Stimulated activated CD8-positive, alpha-beta memory T cell treated with anti-CD3 and anti-CD28 coated beads, Interleukin-12 subunit alpha, Interleukin-12 subunit beta, amount 100 ng/mL, for 24 hours (primary cell): ENCODE data around the gene TNS4.

ENCODE experiments used
- DNase-seq: peaks from one replicate; pipeline ENCODE4 v3.0.0-alpha.2; 2020; ENCODE audit errors: extremely low read depth

Gene TNS4

DNA sequence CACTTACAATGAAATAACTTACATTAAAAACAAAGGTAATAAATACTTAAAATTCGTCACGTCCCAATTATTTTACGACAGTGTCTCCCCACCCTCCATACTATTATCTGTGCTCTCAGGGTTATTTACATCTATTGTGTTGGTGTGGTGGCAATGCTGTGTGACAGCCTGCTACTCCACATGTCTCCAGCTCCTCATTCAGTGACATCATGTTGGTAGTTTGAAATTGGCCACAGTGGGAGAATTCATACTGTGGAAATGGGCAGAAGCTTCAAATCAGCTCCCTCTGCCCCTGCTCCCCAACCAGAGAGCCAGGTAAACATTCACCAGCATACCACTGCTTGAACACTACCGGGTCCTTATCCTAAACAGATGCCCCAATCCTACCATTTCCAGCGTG, 6.3 kb downstream of the TNS4 start:
- no peak for DNase-seq

DNA sequence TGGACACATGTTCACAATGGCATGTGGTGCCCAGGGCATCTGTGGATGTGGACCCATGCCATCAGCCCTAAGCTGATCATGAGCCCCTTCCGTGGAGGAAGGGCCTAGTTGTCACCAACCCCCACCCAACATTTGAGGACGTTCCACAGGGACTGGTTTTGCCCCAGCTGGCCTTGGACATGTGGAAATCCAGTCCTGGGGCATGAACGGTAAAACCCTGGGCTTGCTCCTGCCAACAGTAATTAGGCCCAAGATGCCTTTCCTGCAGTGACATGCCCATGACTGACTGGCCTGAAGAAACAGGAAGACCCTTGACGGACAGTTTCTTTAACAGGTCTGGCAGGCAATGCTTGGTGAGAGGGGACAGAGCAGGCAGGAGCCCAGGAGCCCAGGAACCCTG, 7.7 kb downstream of the TNS4 start:
- DNase-seq = no peak

DNA sequence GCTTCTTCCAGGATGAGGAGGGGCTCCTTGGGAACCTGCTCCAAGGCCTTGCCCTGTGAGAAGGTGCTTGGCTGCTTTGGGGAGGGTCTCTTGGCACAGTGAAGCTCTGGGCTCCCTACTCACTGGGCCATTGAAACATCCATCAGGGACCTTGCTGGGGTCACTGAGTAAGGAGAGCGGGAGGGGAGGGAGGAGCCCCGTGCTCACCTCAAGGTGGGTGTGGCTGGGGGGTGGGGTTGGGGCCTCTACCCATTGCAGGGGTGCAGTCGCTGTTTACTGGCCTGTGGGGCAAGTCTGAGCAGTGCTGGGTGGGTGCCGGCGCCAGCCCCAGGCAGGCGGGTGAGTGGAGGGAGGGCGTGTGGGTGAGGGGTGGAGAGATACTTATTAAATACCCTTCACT, 9.9 kb downstream of the TNS4 start:
- DNase-seq = no peak

DNA sequence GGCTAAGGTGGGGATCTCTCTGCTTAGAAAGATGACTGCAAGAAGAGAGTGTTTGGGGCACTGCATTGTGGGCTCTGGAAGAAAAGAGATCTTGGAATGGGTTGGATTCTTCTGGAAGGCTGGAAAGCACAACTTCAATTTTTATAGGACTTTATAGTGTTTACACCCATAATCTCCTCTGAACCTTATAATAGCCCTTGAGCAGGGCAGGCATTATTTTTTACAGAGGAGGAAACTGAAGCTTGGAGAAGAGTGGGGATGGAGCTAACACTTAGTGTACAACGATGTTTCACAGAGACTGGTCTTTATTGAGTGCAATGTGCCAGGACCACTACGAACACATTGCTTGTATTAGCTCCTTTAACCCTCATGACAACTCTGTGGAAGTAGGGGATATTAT, 10.4 kb downstream of the TNS4 start:
- no peak for DNase-seq

DNA sequence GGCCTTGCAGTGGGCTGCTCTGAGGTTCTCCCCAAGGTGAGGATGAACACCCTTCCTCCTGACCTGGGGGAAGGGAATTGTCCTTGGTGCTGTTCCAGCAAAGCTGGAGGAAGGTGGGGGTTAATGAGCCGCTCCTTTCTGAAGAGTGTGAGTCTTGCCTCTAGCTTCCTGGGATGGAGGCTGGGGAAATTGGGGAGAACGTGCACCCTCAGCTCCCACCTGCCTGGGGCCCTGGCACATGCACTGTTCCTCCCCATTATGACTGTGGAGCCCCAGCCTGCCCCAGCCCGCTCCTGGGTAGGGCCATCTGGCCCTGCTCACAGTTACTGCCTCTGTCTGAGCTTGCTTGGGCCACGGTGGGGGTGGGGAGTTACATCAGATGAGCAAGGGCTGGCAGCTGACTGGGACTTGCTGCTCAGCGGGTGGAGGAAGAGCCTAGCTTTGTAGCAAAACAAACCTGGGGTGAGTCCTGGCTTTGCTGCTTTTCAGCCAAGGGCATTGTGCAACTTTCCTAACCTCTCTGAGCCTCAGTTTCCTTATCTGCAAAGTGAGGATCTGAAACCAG, 11.1 kb downstream of the TNS4 start:
- DNase-seq = no peak

DNA sequence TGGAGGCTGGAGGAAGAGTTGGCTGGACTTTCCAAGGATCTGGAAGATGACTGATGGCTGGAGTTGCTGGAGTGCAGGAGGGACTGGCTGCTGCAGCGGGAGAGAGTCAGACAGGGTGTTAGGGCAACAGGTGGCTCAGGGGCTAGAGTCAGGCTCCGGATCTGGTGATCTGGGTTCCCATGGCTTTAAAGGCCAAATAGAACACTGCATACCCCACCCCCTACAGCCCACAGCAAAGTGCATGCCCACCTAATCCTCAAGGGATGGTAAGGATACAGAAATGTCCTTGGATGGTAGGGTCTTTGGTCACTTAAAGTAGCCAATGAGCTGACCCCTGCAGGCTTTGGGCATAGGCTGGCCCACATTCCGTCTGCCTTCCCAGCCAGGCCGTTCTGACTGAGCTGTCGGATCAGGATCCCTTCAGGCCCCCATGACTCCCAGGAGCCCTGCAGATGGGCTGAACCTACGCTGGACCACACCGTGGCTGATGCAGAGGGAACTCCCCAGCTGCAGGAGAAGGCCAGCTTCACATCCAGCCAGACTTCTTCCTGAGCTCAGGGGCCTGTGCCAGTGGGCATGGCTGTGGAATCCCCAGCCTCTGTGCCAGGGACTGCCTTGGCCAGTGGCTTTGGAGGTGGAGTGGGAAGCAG, 13.9 kb downstream of the TNS4 start:
- DNase-seq = no peak

DNA sequence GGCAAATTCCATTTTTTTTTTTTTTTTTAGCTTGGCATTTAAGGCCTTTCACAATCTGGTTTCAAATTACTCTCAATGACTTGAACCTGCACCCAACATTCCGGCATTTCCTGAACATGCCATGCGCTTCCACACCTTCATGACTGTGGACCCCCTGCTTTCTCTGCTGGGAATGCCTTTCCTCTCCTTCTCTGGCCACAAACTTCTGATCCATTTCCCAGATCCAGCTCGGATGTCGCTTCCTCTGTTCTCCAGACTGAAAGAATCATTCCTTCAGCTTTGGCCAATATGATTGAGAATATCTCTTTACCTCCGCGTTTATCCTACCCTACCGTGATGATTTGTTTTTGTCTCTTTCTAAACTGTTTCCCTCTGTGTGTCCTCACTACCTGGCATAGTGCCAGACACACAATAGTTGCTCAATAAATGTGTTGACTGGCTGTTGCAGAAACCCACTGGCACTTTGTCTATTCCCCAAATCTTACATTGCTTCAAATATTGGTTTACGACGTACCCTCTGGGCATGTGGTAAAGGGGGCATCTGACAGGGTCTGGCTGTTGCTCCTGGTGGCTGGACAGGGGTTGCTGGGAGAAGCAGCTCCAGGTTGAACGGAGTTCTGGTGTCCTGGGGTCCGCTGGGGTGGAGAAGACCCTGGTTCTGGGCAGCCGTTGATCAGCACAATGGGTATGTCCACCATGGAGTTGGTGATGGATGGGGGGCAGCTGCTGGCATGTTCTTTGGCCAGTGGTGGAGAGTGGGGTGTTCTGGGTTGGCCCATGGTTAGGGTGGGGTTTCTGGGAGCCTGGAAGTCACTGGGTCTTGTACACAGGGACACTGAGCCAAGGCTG, 14.7 kb downstream of the TNS4 start:
- no peak for DNase-seq

DNA sequence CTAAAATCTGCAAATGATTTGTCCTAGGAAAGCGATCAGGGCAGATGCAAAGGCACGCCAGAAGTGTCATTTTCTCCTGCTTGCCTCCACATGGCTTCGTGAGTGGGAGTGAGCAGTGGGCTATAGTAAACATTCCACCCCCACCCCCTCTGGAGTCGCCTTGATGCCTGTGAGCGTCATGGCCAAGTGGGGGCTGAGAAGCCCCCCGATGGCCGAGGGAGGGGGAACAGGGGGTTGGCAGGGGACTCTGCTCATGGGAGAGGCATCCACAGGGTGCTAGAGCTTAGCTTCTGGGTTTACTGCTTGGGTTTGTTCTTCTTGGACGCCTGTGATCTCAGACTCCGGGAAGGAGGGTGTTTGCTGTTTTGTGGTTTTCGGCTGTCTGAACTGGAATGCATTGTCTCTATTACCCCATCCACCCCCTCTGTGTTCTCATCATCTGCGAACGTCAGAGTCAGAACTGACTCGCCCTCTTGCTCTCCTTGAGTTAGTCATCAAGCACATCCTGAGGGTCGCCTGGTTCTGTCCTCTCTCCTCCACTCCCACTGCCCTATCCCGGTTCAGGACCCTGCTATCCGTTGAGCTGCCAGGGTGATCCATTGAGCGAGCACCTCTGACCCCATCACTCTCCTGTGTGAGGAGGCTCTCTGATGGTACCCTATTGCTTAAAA, 15.4 kb downstream of the TNS4 start:
- no peak for DNase-seq

DNA sequence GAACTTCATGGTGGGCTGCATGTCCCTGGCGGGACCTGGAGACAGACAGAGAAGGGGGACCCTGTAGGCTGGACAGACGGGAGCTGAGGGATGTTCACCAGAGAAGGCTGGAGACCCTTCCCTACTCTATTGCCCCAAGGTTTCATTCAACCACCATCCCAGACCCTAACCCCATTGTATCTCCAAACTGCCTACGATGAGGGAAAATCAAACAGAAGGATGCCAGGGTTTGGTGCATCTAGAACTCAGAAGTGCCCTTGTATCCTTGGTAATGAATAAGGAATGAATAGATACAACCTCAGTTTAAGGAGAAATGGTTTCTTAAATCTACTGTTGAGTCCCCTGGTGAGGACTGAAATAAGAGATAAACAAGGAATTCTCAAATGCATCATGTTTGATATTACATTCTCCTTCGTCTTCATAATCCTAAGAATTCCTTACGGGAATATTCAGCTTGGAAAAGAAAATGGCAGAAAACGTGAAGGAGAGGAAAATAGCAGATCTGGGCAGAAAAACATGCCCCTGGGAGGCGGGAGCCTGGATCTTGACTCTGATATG, 16.4 kb downstream of the TNS4 start:
- DNase-seq = no peak

DNA sequence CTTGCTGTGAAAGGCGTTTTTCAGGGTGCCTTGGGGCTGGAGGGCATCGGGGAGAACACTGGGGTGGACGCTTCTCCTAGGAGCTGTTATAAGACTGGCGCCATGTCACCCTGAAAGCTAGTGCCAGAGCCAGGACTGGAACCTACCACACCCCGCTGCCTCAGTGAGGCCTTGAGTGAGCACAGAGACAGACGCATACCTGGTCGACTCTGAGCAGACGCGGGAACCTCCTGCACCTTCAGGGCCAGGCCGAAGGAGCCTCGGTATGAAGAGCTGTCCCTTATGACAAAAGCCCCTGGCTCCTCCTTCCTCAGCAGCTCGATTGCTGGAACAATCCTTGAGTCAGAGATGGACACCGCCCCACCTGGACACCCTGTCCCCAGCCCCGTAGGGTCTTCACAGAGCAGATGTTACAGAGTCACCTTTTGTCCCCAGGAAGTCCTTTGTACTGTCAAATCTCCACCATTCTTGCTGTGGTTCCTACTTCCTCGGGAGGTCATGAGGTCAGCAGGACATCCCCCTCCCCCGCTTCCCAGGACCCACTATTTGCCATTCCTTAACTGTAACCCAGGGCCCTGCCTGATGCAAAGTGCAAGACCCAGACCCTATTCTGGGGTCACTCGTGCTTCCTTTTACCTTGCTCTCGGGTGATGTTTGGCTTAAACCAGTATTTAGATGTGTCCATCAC, 17.0 kb downstream of the TNS4 start:
- DNase-seq = no peak

DNA sequence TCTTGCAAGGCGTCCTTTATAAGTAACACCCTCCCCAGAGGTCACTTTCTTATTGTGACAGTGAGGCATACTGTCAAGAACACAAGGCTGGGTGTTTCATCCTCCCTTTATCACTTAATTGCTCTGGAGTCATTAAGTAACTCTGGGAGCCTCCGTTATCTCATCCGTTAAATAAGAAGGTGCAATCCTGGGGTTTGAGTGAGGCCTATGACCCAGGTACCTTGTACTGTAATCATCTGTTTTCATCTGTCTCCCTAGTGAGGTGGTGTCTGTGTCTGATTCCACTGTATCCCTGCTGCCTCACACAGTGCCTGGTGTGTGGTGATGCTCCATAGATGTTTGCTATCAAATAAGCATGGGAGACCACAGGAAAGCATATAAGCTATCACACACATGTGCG, 17.7 kb downstream of the TNS4 start:
- DNase-seq = no peak

DNA sequence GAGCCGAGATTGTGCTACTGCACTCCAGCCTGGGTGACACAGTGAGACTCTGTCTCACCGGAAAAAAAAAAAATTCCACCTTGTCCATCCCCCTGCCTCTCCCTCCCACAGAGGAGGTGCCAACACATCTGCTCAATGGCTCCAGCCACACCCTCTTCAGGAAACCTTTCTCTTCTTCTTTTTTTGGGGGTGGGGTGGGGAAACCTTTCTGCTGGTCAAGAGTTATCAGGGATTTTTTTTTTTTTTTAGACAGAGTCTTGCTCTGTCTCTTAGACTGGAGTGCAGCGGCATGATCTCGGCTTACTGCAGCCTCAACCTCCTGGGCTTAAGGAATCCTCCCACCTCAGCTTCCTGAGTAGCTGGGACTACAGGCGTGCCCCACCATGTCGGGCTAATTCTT, 18.7 kb downstream of the TNS4 start:
- no peak for DNase-seq

DNA sequence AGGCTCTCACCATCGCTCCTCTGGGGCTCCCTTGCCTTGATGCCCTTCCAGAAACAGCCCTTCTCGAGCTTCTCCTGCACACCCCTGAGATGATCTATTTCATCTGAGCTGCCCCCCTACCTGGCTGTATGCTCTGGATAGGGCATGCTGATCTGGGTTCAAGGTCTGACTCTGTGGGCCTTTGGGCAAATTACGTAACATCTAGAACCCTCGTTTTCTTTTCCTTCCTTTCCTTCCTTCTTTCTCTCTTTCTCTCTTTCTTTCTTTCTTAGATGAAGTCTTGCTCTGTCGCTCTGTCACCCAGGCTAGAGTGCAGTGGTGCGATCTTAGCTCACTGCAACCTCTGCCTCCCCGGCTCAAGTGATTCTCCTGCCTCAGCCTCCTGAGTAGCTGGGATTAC, 20.3 kb downstream of the TNS4 start:
- no peak for DNase-seq

DNA sequence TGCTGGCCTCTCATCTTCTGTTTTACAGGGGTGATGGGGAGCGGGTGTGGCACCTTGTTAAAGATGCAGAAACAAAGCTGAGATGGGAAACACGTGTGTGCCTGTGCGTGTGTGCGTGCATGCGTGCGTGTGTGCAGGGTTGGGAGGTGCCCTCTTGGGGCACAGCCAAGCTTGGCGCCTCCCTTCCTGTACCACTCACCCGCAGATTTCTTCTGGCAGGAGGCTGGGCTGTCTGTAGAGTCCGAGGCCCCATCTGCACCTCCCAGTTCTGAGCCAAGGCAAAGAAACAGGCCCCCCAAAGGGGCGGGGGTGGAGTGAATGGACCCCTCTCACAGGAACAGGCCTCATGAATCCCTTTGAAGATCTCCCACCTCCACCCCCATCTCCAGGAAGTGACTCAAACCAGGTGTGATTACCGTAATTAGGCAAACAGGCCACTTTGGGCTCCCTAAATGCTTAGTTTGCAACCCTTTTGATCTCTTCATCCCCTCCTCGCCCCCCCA, 20.9 kb downstream of the TNS4 start:
- DNase-seq = peak; percentile 64

DNA sequence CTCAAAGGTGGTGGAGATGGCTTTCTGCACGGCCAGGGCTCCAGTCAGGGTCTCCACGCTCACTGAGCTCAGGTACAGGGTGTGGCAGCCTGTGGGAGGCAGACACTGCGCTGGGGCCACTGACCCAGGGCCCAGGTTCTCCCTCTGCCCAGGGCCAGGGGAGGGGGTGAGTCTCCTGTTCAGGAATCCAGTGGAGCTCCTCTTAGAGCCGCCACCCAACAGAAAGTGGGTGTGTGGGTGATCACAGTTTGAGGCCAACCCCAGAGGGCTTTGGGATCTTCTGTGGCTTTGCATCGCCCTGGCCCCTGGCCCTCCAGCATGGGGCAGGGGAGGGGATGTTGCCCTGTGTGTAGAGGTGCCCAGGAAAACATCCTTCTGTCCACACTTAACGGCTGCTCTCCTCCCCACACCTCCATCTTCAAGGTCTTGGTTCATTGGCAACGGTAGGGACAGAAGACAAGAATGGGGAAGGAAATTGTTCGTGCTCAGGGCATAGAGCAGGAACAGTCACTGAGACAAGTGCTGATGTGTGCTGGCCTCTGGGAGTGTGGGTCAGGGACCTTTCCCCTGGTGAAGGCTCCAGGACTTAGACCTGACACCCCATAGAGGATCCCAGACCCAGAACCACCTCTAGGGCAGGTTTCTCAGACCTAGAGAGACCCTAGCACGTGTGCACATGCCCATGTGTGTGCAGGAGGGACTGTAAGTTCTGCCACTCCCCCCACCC, 21.5 kb downstream of the TNS4 start:
- DNase-seq = no peak

DNA sequence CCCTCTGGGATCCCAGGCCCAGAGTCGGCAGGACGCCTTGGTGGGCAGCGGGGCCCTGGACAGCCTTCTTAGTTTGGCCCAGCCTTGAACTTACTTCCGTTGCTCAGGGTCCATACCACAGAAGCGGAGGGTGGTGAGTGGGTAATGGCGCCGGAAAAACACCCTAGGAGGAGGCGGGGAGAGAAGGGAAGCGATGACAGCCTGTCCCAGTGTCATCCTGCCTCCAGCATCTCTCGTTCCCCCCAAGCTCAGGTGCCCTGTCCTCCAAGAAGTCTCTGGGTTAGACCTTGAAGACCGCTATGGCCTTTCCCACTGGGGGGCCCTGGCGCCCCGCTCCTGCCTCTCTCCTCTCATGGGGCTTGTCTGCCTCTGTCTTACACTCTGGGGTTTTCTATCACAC, 22.9 kb downstream of the TNS4 start:
- DNase-seq = no peak

DNA sequence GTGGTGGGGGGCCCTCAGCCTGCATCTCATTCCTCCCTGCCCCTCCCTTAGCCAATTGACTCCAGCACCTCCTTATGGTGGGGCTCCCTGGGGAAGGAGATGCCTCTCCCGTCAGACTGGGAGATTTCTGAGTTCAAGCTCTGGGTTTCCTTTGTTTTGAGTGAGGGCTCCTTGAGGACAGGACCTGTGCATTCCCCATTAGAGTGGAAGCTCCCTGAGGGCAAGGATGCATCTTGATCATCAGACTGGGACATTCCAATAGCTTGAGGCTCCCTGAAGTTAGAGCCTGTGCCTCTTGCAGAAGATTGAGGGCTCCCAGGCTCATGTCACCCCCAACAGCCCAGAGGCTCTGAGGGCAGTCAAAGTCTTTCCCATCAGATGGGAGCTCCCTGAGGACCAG, 23.6 kb downstream of the TNS4 start:
- DNase-seq = no peak

DNA sequence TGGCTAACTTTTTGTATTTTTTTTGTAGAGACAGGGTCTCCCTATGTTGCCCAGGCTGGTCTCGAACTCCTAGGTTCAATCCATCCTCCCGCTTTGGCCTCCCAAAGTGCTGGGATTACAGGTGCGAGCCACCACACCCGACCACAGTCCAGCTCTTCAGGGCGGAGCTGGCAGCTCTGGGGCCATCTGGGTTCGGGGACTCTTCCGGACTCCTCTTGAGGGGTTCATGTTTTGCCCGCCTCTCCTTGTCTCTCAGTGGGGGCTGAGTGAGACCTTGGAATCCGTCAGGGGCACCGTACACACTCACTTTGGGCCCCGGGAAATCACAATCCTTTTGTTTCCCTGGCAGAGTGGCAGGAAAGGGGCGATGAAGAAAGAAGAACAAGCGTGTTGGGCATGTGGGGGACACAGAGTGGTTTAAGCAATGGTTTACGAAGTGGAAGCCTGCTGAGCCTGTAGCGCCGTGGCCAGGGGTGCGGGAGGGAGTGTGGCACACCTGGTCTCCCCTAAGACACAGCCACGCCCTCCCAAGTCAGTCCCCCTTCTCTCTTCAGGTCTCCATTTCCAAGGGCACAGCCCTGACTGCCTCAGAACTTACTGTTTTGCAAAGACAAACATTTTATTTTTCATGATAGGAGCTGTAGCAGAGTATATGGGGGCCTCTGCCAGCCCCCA, 26.1 kb downstream of the TNS4 start:
- no peak for DNase-seq

DNA sequence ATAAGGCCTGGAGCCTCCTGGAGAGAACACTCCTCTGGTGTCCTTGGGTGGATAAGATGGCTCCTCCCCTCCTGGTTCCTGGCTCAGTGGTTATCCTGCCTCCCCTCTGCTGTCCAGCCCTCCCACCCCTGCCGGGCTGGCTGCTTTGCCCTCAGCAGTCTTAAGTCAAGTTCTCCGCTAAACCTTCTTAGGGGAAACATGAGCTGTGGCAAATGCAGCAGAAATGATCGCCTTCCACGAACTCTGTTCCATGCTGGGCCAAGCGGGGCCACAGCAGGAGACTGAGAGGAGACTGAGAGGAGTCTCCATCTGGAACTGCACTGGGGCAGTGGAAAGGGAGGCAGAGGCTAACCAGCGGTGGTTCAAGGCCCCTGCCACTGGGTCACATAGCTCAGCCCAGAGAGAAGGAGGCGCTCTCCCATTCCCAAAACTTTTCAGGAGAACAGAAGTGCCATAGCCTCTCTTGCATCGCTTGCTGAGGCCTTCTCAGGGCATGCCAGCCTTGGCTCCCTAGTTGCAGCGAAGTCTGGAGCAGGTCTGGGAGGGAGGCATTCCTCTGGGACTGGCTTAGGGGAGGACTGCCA, 26.9 kb downstream of the TNS4 start:
- DNase-seq = no peak
